GM19455 (cell line): ENCODE results near the gene AKR1C2.
"Not testable (repeated sequence)": the region's sequence is repeated elsewhere in the genome, so short reads cannot be mapped to it uniquely, and the experiment has no call there.

ENCODE experiments used
- ATAC-seq: cut with Tn5 transposase; IDR thresholded peaks from one replicate; pipeline ENCODE4 v1.9.1; 2021; ENCODE audit not compliant: unreplicated experiment

Gene AKR1C2

DNA sequence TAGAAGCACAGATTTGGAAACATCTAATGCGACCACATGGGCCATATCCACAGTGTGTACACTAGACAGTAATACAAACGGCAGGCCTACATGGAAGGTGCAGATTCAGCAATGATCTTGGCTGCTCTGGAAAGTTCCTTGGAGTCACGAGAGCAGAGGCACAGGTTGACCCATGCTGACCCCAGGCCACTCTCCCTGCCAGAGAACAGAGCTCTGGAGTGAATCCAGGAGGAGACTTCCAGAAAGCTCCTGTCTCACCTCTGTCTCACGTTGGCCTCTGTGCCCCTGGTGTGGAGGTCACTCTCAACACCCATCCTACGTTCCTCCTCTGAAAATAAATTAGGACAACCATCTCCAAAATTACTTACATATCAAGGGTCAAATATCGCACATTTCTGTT is 12.2 kb downstream of the AKR1C2 start:
- ATAC-seq = not testable (repeated sequence)

DNA sequence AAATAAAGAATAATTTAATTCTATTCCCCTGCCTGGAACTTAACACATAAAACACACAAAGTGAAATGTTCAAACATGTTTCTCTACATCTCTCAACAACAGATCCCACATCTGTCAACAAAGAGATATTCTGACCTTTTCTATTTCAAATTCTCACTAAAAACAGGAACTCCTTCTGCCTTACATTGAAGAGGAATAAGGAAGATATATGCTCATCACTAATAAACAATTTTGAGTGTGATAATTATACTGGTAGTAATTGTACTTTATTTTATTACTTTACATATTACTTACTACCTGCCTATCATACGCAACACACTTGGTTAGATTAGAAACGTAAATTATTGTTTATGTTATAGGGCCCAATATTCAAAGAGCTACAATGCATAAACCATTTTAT is 13.4 kb downstream of the AKR1C2 start:
- ATAC-seq = no peak

DNA sequence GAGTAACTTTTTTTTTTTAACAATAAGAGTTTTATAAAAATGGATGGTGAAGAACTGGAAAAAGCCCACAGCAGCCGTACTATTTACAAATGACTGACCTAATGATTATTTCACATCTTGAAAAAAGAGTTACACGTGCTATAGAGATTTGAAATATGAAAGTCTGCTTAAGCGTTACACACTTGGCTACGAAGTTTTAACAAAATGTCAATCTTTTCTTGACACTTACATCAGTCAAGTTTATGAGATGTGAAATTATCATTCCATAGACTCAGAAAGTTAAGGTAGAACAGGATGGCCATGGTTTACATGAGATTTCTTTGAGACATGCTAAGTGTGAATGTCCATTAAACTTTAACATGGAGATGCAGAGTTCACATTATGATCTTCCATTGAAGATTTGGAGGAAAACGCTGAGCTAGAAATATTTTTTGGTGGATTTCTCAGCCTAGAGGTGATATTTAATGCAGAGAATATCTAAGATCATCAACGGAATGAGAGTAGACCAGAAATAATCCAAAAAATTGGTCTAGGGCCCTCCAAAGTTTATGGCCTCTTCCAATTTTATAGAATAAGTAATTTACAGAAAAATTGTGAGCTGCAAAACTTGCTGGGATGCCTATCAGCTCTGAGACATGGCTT is 15.5 kb downstream of the AKR1C2 start:
- not testable (repeated sequence) for ATAC-seq

DNA sequence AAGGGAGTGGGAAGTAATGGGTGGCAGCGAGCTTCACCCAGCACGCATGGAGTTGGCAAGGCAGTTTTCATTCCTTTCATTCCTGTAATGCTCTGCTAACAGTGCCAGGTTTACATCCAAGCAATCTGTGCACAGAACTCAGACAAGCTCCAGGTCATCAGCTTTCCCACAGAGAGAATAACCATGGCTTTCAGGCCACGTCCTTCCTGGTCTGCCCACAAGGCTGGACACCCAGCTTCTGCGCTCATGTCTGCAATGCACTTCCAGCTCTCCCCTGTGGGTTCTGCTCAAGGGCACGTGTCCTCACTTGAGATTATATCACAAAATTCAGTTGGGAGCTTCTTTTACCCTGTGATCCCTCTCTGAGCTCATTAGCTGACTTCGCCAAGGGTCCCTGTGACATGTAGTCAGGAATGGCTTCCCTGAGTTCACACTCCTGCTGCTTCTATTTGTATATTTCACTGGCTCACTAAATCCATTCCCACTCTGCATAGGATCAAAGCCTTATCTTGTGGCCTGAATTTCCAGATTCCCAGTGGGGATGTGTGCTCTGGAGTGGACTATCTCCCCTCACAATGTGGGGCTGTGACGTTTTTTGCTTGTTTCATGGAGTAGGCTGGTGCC is 18.6 kb downstream of the AKR1C2 start:
- ATAC-seq = no peak

DNA sequence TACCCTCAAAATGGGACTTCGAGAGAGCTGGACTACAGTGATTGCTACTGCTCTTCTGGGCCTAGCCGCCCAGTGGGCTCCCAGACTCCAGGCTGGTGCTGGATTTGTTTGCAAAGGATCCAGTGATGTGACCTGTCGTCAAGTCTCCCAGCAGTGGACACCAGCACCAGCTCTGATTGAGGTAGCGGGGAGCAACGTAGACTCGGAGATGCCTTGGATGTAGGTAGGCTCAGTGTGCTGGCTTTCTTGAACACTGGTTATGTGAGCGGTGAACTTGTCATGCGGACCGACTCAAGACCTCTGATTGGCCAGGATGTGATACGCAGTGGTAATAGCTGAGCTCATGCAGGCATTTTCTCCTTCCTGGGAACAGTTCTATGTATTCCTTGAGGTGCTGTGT is 19.4 kb downstream of the AKR1C2 start:
- no peak for ATAC-seq

DNA sequence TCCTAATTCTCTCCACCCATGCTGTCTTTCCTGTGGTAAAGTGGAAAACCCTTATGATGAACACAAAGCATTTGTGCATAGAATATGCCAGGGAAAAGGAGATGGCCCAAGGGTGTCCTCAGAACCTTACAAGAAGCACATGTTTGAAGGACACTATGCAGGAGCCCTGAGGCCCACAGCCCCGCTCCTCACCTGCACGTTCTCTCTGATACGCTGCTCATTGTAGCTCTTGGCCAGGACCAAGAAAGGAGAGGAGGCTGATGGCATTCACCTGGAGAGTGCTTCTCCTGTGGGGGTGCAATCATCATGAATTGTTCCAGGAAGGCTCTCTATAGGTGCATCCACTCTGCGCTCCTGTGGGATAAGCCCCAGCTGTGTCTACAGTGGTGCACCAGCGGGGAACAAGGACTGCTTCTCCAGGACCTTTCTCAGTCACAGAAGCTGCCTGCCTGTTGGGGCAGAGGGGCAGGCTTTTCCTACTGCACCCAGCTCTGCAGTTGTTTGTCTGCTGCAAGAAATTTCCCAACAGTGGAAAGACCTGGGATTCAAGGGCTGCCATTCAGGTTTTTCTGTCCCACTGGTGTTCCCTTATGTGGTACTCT is 19.9 kb downstream of the AKR1C2 start:
- ATAC-seq = no peak

DNA sequence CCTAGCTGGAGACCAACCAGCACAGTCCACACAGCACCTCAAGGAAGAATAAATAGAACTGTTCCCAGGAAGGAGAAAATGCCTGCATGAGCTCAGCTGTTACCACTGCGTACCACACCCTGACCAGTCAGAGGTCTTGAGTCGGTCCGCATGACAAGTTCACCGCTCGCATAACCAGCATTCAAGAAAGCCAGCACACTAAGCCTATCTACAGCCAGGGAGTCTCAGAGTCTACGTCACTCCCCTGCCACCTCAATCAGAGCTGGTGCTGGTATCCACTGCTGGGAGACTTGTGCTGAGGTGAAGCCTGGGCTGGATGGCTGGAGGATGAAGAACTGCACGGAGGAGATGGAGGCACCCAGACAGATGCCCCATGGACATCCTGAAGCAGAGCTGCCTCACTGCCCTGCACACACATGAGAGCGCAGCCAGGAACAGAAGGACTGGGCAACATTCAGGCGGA is 20.9 kb downstream of the AKR1C2 start:
- ATAC-seq = no peak

DNA sequence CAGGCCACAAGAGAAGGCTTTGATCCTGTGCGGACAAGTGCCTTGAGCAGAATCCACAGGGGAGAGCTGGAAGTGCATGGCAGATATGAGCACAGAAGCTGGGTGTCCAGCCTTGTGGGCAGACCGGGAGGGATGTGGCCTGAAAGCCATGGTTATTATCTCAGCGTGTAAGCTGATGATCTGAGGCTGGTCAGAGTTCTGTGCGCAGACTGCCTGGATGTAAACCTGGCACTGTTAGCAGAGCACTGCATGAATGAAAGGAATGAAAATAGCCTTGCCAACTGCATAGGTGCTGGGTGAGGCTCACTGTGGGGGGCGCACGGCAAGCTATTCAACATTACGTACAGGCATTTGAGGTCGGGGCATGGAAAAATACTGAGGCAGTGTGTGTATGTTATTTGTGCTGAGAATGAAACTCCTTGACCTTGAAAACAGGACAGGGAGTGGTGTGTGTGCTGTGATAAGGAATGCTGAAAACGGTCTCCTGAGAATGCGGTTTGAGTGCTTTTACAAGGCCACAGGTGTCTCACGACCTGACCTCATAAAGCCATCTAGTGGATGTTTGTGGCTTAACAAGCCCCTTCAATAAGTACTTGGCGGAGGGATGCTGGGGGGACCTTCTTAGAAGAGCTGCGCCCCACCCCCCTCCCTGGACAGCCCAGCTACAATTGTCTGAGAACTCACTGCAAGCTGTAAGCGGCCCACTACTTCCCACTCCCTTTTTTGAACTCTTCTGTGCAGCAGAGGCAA is 21.8 kb downstream of the AKR1C2 start:
- no peak for ATAC-seq

DNA sequence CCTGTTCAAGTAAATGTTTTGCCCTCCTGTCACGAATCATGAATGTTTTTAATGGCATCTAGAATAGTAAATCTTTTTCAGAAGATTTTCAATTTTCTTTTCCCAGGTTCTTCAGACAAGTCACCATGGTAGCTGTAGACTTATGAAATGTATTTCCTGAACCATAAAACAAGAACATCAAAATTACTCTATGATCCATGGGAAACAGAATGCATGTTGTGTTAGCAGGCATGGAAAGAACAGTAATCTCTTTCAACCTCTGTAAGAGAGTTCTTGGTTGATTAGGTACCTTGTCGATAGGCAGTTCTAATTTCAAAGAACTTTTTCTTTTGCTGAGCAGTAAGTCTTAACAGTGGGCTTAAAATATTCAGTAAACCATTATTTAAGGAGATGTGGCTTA is 22.9 kb downstream of the AKR1C2 start:
- no peak for ATAC-seq

DNA sequence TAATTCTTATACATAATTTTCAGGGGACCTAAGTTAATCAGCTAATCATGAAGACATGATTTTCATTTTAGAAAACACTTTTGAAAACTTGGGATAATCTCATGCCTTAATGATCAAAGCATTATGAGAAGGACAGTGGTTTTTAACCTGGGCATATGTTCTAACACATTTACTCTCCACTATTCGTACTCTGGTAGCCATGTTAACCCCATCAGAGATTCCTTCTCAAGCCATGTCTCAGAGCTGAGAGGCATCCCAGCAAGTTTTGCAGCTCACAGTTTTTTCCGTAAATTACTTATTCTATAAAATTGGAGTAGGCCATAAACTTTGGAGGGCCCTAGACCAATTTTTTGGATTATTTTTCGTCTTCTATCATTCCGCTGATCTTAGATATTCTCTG is 24.8 kb downstream of the AKR1C2 start:
- ATAC-seq = no peak

DNA sequence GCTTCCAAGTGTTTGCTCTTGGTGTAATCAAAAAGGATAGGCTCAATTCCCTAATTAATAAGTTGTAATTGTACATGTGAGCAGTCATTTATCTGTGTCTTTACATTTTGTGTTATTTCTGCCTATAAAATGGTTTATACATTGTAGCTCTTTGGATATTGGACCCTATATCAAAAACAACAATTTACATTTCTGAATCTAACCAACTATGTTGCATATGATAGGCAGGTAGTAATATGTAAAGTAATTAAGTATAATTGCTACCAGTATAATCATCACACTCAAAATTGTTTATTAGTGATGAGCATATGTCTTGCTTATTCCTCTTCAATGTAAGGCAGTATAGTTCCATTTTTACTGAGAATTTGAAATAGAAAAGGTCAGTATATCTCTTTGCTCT is 26.6 kb downstream of the AKR1C2 start:
- ATAC-seq = no peak

DNA sequence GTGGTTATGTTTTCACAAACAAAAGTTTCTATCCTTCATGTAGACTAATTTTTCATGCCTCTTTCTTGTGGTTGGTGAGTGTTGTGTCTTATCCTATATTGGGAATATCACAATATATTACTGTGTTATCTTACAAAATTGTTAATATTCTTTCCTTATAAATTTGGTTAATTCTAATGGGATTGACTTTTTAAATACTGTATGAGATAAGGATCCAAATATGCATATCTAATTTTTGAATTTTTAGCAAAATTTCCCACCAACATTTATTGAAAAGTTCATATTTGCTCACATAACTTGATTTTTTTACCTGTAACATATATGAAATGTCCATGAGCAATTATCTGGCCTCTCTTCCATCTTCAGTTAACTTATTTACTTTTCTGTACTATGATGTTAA is 29.3 kb downstream of the AKR1C2 start:
- not testable (repeated sequence) for ATAC-seq

DNA sequence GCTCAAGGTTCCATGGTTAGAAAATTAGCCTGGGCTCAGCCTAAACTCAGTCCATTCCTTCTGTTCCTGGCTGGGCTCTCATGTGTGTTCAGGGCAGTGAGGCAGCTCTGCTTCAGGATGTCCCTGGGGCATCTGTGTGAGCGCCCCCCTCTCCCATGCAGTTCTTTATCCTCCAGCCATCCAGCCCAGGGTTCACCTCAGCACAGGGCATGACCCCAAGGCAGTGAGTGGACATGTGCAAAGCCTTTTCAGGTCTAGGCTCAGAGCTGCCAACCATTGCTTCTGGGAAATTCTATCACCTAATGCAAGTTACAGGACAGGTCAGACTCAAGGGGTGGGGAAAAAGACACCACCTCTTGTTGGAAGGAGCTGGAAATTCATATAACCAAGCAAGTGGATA is 30.4 kb downstream of the AKR1C2 start:
- ATAC-seq = not testable (repeated sequence)

DNA sequence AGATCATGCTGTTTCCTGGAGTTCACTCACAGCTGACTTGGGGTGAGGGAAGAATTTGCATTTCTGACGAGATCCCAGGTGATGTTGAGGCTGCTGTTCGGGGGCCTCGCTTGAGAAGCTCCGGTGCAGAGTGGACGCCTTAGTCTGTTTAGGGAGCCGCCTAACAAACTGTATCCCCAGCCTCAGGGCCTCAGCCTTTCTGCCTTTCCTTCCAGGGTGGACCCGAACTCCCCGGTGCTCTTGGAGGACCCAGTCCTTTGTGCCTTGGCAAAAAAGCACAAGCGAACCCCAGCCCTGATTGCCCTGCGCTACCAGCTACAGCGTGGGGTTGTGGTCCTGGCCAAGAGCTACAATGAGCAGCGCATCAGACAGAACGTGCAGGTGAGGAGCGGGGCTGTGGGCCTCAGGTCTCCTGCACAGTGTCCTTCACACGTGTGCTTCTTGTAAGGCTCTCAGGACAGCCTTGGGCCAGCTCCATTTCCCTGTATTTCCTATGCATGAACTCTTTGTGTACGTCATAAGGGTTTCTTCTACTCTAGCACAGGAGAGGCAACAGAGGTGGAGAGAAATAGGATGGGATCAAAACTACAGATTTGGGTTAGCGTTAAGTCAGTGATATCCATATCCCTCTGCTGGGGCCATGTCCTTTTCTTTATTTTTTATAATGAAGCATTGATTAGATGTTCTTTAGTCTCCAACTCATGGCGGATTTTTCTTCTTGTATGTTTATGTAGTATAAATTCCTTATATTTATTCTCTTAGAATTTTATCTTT is 31.1 kb downstream of the AKR1C2 start:
- ATAC-seq = not testable (repeated sequence)

DNA sequence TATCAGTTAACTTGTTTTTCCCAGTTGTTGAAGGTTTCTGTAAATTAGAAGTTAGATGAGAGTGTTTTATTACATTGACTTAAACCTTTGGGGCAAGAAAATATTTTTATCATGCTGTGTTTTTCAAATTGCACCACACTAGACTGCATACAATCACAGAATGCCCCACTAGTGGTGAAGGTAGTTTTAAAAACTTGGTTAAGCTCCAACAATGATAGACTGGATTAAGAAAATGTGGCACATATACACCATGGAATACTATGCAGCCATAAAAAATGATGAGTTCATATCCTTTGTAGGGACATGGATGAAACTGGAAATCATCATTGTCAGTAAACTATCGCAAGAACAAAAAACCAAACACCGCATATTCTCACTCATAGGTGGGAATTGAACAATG is 33.3 kb downstream of the AKR1C2 start:
- not testable (repeated sequence) for ATAC-seq

DNA sequence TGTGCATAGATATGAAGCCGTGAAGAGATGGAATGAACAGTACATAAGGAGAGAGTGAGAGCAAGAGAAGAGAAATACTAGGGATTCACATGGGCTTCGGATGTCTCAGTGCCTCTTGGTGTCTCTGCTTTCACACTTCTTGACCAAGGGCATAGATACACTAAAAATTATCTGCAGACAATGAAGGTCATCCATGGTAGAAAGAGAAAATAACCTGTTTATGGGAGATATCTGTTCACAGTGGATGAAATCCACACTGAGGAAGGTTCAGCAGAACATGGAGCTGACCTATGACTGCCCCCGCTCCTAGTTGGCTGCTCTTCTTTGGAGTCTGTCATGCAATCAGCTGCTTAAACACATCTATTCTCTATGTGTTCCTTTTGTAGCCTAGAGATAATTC is 34.4 kb downstream of the AKR1C2 start:
- not testable (repeated sequence) for ATAC-seq

DNA sequence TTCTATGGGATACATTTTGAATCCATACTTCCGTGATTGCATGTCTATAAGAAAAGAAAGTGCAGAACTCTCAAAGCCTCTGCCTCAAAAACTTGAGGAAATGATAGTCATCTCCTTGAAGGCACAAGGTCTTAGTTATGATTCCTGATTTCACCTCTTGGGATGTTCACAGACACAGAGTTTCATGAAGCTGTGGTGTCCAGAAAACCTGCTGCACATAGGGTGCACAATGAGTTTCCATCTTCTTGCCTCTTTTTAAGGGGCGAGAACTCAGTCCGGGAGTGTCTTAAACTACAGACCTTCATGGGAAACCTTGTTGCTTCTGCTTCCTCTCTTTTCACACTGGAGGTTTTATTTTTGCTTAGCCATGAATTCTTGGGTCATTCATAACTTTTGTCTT is 36.5 kb downstream of the AKR1C2 start:
- ATAC-seq = not testable (repeated sequence)

DNA sequence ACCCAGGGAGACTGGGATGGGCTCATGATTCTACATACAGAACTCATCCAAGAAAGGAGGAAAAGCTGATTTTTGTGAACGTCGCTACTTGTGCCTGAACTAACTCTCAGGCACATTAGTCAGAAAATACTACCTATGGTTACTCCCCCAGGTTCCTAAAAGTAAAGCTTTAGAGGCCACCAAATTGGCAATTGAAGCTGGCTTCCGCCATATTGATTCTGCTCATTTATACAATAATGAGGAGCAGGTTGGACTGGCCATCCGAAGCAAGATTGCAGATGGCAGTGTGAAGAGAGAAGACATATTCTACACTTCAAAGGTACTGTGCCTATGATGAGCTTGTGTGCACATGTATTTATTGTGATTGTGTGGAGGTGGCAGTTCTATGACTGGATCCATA is 37.9 kb downstream of the AKR1C2 start:
- ATAC-seq = not testable (repeated sequence)

DNA sequence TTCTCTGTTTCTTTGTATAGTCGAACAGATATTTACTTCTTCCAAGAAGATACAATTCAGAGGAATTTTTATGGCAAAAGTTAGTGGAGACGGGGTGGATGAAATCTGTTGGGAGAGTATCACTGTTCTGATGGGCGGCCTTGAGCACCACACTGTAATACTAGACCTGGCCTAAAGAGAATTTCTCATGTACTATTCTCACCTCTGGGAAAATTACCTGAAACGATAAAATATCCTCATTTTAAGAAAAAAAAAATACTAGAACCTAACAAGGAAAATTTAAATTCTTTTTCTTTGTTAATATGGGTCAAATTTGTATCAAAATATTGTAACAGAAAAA is 39.9 kb downstream of the AKR1C2 start:
- ATAC-seq = not testable (repeated sequence)

DNA sequence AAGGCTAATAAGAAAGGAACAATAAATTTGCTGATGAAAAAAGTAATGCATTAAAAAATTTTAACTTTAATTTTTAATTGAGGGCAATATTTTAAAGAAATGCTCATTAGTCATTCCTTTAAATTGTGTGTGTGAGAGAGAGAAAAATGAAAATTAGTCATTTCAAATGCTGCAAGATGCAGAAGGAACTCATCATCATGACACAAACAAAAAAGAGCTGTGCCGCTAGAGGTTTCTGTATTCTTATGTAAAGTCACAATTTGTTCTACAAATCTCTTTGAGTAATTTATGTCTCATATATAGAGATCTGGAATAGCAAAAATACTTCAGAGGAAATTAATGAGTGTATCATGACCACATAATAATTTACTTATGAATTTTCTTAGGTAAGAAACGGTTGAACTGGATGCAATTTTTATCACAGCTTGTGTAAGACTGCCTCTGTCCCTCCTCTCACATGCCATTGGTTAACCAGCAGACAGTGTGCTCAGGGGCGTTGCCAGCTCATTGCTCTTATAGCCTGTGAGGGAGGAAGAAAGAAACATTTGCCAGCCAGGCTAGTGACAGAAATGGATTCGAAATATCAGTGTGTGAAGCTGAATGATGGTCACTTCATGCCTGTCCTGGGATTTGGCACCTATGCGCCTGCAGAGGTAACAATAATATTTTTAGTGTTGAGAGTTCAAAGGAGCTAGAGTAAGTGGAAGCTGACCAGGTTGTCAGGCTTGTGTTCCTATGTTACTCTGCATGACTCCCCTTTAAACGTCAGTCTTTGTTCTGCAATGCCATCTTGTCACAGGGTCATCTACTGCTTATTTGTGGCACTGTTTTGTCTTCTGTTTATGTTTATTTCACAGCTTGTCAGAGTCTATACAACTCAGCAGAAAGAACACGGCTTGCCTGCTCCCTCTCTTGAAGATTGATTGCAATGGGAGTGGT is 40.5 kb downstream of the AKR1C2 start, which contains the start of gene AKR1C1:
Gene AKR1C1, plus strand, starts transcription at position 540 of the 939 bp plus-strand sequence. Its CDS starts 30 bp downstream, at position 570.
- not testable (repeated sequence) for ATAC-seq
